ENCODE results near the gene ARHGEF19.
"Not testable (repeated sequence)": the region's sequence is repeated elsewhere in the genome, so short reads cannot be mapped to it uniquely, and the experiment has no call there.

The ARHGEF19 gene

GRCh38 chr1:16222716-16223115 lies 10.3 kb upstream of the ARHGEF19 start:
- DNase-seq (ENCODE audit: low read depth, low spot score): not testable (repeated sequence)

GRCh38 chr1:16221499-16221898 lies 9.0 kb upstream of the ARHGEF19 start:
- no peak for DNase-seq (ENCODE audit: low read depth, low spot score)

- no peak for DNase-seq (ENCODE audit: low read depth, low spot score)
These were observed 7.6 kb upstream of the ARHGEF19 start for GRCh38 chr1:16219968-16220500.

- no peak for DNase-seq (ENCODE audit: low read depth, low spot score)
These were observed 6.2 kb upstream of the ARHGEF19 start for GRCh38 chr1:16218674-16219071.

GRCh38 chr1:16218014-16218673 lies 5.7 kb upstream of the ARHGEF19 start:
- DNase-seq (ENCODE audit: low read depth, low spot score): no peak

GRCh38 chr1:16217061-16217785 lies 4.8 kb upstream of the ARHGEF19 start:
- no peak for DNase-seq (ENCODE audit: low read depth, low spot score)

GRCh38 chr1:16215882-16216753 lies 3.7 kb upstream of the ARHGEF19 start:
- peak; percentile 88 for DNase-seq (ENCODE audit: low read depth, low spot score)

- not testable (repeated sequence) for DNase-seq (ENCODE audit: low read depth, low spot score)
These were observed 2.8 kb upstream of the ARHGEF19 start for GRCh38 chr1:16215240-16215639.

- not testable (repeated sequence) for DNase-seq (ENCODE audit: low read depth, low spot score)
These were observed 1.1 kb upstream of the ARHGEF19 start for GRCh38 chr1:16213544-16213943.

- no peak for DNase-seq (ENCODE audit: low read depth, low spot score)
These were observed 561 bp upstream of the ARHGEF19 start for GRCh38 chr1:16213013-16213412.

GRCh38 chr1:16211824-16212223 lies 628 bp downstream of the ARHGEF19 start:
- DNase-seq (ENCODE audit: low read depth, low spot score): no peak

- DNase-seq (ENCODE audit: low read depth, low spot score): no peak
These were observed 1.9 kb downstream of the ARHGEF19 start for GRCh38 chr1:16210581-16210980.

GRCh38 chr1:16209847-16210407 lies 2.5 kb downstream of the ARHGEF19 start:
- no peak for DNase-seq (ENCODE audit: low read depth, low spot score)

GRCh38 chr1:16209132-16209846 lies 3.2 kb downstream of the ARHGEF19 start:
- no peak for DNase-seq (ENCODE audit: low read depth, low spot score)

- DNase-seq (ENCODE audit: low read depth, low spot score): no peak
These were observed 4.0 kb downstream of the ARHGEF19 start for GRCh38 chr1:16208270-16208987.

GRCh38 chr1:16207318-16208269 lies 4.9 kb downstream of the ARHGEF19 start:
- DNase-seq (ENCODE audit: low read depth, low spot score): no peak

GRCh38 chr1:16206547-16207317 lies 5.7 kb downstream of the ARHGEF19 start:
- peak; percentile 94 for DNase-seq (ENCODE audit: low read depth, low spot score)

GRCh38 chr1:16205891-16206546 lies 6.4 kb downstream of the ARHGEF19 start:
- DNase-seq (ENCODE audit: low read depth, low spot score): no peak
